GM21619 (cell line): ENCODE measurements around the gene PAK1IP1.
A peak's percentile ranks its signal among the peaks of the same experiment; 100 is the strongest.
"Not testable (repeated sequence)": the region's sequence is repeated elsewhere in the genome, so short reads cannot be mapped to it uniquely, and the experiment has no call there.

ENCODE experiments used
- ATAC-seq: cut with Tn5 transposase; IDR thresholded peaks from one replicate; pipeline ENCODE4 v1.9.1; 2021; ENCODE audit not compliant: unreplicated experiment

The PAK1IP1 gene

DNA sequence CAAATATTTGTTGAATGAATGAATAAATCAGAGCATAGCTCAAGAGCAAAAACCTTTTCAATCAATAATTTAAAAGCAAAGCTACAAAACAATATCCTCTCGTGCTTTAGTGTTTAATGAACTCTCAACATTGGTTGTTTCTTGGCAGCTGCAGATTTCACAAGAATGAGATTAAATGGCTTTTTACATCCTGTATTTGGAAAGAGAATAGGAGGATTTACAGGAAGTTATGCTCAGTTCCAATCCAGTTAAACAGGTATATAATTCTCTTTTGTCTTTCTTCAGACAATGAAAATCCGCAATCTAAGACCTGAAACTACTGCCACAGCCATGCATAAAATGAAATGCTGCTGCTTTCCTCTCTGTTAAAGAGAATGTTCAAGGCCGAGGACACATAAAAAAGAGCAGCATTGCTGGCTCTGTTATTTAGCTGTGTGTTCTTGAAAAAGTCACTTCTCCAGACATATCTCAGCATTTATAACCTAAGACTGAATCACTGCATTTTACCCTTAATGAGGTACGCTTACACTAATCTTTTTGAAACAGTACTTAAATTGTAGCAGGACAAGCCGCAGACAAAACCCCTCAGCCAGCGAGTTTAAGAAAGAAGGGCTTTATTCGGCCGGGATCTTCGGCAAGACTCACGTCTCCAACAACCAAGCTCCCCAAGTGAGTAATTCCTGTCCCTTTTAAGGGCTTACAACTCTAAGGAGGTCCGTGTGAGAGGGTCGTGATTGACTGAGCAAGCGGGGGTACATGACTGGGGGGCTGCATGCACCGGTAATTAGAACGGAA is 3.9 kb upstream of the PAK1IP1 start:
- ATAC-seq = no peak

DNA sequence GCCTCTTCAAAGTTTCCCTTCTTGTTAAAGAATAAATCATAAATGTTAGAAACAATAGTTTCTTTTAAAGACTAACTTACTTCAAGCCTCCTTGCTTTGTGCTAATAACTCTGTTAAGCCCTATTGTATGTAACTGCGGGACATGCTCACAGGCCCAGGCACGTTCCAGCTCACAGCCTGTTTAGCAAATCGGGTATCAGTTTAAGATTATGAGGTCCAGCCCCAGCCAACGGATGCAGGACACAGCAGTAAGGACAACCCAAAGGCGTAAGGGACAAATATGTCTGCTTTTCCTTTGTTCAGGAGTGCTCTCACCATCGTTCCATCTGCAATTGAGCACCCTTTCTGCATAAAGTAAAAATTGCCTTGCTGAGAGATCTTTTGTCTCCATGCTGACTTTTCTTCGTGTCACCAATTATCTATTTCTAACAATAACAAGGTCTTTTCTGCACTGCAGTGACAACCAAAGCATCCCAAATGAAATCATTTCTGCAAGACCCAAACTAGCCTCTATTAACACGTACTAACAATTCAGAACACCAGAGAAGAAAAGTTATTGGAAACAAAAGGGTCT is 1.7 kb upstream of the PAK1IP1 start:
- no peak for ATAC-seq

DNA sequence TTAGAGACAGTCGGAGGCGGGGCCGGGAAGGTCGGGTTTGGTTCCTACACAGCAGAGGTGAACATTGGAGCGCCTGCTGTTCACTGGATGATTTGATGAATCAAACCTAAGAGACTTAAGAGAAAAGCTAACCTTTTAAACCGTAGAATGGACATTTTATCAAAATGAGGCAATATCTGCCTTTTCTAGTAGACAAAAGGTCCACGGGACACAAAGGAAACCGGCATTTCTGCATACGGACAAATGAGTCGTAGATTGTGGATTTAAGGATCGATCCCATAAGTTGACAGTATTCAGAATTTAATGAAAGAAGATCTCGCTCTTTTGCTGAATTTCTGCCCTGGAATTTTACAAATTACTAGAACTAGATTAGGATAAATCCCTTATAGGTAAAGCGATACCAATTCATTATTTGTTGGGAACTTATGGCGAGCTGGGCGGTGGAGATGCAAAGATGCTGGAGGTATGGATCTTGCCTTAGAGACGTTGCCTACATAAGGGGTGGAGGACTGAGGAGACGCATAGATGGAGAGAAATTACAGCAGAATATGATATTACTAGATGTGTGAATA is 400 bp downstream of the PAK1IP1 start:
- ATAC-seq = no peak

DNA sequence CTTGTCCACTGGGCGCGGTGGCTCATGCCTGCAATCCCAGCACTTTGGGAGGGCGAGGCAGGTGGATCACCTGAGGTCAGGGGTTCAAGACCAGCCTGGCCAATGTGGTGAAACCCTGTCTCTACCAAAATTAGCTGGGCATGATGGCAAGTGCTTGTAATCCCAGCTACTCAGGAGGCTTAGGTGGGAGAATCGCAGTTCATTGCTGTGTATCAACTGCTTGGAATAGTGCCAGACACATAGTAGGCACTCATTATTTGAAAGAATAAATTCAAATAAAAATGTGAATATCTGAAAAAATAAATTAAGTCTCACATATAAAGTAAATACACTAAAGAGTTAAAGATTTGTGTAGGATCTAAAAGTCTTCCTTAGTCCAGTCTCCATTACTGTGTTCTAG is 1.9 kb downstream of the PAK1IP1 start:
- ATAC-seq = no peak

DNA sequence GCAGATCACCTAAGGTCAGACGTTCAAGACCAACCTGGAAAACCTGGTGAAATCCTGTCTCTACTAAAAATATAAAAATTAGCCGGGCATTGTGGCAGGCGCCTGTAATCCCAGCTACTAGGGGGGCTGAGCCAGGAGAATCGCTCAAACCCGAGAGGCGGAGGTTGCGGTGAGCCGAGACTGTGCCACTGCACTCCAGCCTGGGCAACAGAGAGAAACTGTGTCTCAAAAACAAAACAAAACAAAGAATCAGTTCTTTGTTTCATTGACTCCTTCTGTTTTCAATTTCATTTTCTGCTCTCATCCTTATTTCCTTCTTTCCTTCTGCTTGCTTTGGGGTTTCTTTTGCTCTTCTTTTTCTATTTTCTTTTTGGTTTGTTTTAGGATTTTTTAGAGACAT is 19.2 kb downstream of the PAK1IP1 start:
- no peak for ATAC-seq

DNA sequence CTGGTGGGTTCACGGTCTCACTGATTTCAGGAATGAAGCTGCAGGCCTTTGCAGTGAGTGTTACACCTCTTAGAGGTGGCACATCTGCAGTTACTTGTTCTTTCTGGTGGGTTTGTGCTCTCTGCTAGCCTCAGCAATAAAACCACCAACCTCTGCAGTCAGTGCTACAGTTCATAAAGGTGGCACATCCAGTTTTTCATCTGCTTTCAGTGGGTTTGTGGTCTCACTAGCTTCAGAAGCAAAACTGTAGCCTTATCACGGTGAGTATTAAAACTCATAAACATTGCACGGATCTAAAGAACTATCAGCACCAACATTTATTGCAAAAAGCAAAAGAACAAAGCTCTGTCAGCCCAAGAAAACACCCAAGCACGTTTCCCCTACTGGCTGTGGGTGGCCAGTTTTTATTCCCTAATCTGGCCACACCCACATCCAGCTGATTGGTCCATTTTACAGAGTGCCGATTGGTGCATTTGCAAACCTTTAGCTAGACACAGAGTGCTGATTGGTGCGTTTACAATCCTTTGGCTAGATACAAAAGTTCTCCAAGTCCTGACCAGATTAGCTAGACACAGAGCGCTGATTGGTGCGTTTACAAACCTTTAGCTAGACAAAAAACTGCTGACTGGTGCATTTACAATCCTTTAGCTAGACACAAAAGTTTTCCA is 24.7 kb downstream of the PAK1IP1 start:
- no peak for ATAC-seq

DNA sequence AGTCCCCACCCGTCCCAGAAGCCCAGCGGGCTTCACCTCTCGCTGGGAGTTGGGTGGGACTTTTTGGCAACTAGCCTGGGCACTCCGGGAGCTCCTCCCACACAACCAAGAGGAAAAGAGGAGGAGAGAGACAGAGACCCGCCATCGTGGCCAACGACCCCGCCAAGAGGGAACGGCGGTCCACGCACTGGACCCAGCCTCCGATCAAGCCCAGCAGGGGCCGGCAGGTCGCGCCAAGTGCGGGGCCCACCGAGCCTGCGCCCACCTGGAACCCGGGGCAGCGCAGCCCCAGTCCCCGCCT is 25.1 kb downstream of the PAK1IP1 start:
- no peak for ATAC-seq

DNA sequence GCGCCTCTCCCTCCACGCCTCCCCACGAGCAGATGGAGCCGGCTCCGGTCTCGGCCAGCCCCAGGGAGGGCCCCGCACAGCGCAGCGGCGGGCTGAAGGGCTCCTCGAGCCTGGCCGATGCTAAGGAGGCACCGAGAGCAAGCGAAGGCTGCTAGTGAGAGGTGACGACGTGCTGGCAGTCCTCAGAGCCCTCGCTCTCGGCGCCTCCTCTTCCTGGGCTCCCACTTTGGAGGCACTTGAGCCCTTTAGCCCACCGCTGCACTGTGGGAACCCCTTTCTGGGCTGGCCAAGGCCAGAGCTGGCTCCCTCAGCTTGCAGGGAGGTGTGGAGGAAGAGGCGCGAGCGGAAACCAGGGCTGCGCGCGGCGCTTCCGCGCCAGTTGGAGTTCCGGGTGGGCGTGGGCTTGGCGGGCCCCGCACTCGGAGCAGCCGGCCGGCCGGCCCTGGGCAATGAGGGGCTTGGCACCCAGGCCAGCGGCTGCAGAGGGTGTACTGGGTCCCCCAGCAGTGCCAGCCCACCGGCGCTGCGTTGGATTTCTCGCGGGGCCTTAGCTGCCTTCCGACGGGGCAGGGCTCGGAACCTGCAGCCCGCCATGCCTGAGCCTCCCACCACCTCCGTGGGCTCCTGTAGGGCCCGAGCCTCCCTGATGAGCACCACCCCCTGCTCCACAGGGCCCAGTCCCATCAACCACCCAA is 25.6 kb downstream of the PAK1IP1 start:
- ATAC-seq = no peak

DNA sequence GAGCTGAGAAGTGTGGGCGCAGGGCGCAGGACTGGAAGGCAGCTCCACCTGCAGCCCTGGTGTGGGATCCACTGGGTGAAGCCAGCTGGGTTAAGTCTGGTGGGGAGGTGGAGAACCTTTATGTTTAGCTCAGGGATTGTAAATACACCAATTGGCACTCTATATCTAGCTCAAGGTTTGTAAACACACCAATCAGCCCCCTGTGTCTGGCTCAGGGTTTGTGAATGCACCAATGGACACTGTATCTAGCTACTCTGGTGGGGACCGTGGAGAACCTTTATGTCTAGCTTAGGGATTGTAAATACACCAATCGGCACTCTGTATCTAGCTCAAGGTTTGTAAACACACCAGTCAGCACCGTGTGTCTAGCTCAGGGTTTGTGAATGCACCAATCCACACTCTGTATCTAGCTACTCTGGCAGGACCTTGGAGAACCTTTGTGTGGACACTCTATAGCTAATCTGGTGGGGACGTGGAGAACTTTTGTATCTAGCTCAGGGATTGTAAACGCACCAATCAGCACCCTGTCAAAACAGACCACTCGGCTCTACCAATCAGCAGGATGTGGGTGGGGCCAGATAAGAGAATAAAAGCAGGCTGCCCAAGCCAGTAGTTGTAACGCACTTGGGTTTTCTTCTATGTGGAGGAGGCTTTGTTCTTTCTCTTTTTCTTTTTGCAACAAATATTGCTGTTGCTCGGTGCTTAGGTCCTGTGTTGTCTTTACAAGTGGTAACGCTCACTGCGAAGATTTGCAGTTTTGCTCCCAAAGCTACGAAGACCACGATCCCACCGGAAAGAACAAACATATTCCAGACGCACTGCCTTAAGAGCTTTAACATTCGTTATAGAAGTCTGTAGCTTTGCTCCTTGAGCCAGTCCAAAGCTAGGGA is 26.4 kb downstream of the PAK1IP1 start:
- ATAC-seq = not testable (repeated sequence)

DNA sequence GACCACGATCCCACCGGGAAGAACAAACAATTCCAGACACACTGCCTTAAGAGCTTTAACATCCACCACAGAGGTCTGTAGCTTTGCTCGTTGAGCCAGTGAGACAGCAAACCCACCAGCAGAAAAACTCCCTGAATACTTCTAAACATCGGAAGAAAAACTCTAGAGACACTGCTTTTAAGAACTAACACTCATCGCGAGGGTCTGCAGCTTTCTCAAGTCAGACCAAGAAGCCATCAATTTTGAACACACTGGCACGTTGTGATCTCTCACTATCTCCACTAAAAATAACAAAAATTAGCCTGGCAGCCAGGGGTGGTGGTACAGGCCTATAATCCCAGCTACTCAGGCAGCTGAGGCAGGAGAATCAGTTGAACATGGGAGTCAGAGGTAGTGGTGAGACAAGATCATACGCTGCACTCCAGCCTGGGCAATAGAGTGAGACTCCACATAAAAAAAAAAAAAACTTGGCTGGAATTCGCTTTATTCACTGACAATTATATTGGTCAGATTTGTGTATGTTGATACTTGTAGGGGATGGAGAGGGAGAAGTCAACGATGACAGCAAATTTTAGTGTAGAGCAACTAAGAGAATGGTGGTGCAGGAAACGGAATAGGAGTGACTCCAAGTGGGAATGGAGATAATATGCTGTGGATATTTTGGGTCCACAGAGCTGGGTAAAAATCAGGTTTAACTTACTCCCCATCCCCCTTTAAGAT is 27.2 kb downstream of the PAK1IP1 start:
- ATAC-seq = no peak

DNA sequence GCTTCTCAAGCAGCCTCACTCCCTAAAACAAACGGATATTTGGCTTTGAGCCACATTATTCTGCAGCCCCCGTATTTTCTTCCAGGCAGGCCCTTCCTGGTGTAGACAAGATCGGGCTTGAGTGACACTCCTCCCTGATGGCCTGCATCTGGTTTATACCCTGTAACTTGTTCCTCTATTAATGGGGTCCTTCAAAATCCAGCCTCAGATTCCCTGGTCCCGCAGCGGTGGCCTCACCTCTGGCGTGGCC is 27.7 kb downstream of the PAK1IP1 start:
- no peak for ATAC-seq

DNA sequence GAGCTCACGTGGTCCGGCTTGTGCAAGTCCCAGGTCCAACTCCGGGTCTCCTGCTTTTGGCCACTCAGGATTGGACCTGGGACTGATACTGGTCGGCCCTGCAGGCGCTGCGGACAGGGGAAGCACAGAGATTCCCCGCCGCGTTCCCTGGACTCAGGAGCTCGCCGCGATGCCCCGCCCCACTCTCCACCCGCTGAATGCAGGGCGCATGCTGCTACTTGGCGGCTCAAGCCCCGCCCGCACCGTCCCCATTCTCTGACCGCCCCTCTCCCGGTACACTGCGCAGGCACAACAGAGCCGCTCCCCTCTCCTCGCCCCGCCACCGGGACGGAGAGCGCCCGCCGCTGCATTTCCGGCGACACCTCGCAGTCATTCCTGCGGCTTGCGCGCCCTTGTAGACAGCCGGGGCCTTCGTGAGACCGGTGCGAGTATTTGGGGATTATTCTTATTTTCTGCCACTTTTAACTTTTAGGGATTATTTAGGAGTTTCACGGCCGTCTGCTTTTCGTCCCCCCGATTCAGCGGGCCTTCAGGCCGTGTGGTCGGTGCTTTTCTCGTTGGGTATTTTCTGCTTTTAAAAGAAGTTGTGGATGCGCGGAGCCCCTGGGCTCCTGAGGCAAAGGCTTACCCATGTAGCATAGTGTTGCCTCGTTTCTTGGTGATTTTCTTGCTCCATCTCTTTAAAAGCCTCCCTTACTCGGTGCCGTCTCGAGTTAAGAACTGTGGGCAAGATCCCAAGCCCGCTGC is 28.2 kb downstream of the PAK1IP1 start, which contains the start of gene TMEM14C:
Gene TMEM14C, plus strand, starts transcription at position 251 of the 747 bp plus-strand sequence. CDS start 1,544 bp downstream, outside the sequence.
- peak; percentile 98 for ATAC-seq

DNA sequence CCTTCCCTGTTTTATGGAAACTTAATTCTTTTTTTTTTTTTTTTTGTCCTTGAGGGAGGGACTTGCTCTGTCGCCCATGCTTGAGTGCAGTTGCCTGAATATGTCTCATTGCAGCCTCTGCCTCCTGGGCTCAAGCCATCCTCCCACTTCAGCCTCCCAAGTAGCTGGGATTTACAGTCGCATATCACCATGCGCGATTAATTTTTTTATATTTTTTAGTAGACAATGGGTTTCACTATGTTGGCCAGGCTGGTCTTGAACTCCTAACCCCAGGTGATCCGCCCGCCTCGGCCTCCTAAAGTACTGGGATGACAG is 28.8 kb downstream of the PAK1IP1 start:
- ATAC-seq = no peak

DNA sequence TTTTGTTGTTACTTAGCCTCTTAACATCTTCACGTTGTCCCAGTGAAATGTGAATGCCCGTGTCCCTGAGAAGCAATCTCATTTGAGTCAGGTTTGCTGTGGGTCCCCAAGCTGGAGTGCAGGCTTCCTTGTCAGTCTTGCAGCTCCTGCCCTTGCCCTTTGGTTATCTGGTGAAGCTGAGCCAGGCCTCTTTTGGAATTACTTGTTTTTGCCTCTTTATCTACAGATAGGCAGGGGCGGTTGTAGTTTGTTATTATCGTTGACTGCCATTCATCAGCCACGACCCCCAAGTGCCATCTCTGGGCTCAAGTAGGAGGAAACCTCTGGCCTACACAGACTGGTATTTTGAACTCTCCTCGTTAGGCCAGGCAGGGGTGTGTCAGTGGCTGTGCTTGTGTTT is 30.3 kb downstream of the PAK1IP1 start:
- no peak for ATAC-seq

DNA sequence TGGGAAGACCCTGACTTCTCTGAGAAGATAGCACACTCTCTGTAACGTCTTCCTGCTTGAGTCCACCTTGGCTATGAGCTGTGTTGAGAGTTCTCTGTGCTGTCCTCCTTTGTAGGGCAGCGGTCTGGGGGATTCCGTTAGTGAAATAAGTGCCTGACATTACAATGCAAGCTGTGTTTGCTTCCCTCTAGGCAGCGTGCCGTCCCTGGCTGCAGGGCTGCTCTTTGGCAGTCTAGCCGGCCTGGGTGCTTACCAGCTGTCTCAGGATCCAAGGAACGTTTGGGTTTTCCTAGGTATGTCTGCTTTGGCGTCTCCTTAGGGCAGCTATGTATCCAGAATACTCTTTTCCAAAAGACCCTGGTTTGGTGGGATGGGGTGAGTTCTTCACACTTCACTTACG is 30.9 kb downstream of the PAK1IP1 start:
- ATAC-seq = no peak

DNA sequence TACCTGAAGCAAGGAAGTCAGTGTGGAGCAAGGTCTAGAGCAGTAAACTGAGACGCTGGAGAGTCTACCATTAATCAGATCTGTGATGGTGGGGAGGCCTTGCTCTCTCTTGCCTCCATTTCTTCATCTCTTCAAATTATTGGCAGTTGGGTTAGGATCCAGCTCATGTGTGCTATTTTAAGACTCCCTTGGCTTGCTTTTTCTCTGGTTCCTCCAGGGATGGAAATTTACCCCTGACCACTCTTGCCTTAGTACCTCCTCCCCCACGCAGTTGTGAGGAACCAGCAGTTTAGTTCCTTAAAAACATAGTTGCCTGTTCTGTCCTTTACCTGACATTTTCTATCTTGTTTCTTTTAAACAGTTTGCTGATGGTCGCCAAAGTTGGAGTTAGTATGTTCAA is 35.5 kb downstream of the PAK1IP1 start:
- ATAC-seq = no peak

DNA sequence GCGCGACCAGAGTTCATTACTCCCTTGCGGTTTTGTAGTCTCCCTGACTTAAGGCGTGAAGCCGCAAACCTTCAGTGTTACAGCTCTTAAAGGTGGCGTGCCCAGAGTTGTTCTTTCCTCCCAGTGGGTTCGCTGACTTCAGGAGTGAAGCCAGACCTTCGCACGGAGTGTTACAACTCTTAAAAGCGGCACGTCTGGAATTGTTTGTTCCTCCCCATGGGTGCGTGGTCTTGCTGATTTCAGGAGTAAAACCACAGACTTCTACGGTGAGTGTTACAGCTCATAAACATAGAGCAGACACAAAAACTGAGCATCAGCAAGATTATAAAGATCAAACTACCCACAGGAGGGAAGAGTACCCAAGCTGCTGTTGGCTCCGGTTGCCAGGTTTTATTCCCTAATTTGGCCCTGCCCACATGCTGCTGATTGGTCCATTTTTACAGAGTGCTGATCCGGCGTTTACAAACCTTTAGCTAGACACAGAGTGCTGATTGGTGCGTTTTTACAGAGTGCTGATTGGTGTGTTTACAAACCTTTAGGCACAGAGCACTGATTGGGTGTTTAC is 38.5 kb downstream of the PAK1IP1 start:
- ATAC-seq = no peak

DNA sequence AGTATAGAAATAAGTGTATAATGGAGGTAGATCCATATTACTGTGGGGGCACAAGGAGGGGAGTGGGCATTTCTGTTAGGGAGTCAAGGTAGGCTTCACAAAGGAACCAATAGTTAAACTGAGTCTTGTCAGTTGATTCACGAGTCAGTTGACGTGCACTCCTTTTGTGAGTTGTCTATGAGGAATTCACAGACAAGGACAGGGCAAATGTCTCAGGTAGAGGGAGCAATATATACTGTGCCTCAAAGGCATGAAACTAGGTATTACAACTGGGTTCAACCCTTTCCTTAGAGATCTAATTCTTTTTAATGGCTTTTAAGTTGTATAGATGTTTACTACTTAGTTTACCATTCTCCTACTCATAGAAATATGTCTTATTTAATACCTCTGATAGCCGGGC is 39.1 kb downstream of the PAK1IP1 start:
- ATAC-seq = no peak

DNA sequence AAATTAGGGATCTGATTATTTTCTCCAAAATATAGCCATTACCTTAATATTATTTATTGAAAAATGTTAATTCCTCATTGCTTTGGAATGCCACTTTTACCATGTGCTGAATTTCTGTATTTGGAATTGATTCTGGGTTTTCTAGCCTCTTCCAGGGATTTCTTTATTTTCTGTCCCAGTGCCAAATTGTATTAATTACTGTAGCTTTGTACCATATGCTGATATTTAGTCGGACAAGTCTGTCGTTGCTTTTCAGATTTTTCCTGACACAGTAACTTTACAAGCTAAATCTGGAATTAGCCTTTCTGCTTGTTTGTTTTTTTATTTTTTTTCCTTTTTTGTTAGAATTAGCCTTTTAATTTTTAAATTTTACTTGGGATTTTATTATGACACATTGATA is 42.0 kb downstream of the PAK1IP1 start:
- ATAC-seq = no peak
